Naive thymus-derived CD4-positive, alpha-beta T cell (primary cell): ENCODE results near the gene INF2. TPM values are rescaled to one million over a fixed set of nuclear protein-coding genes. Genes with fewer than 3 reads are reported as not detected.

Experiments used
- ATAC-seq: fragments of 150-1000 bp; cut with Tn5 transposase; 2 replicates; pipeline ENCODE4 v1.10.0; 2021; ENCODE audit warnings: mild to moderate bottlenecking, moderate library complexity
- CTCF ChIA-PET: fragments of 350-600 bp; sonication (Branson Sonifier 250); formaldehyde crosslinking; loops from one replicate; lab custom pipeline; 2021; ENCODE audit warnings: antibody characterized with exemption; lab: Charles Lee
- POLR2A ChIA-PET: fragments of 350-600 bp; sonication (Branson Sonifier 250); formaldehyde crosslinking; loops from one replicate; lab custom pipeline; 2021; ENCODE audit warnings: antibody characterized with exemption, inconsistent platforms; lab: Charles Lee
- DNase-seq, 9 donors: peaks; one replicate each; pipeline versions ENCODE4 v3.0.0 to v3.0.0-alpha.2; 2020 to 2022; ENCODE audit warnings: mixed read lengths in 1 of 9
- H3K27ac ChIP-seq: one replicate; pipeline ENCODE4 v1.7.0; 2013; ENCODE audit warnings: mild to moderate bottlenecking, low read depth, low read length, moderate library complexity
- H3K27me3 ChIP-seq, 2 donors: one replicate each; pipeline ENCODE4 v1.7.0; 2013; ENCODE audit warnings: low read length in 2 of 2, mild to moderate bottlenecking in 2 of 2, moderate library complexity in 2 of 2; ENCODE audit not compliant: control insufficient read depth in 2 of 2, insufficient read depth in 2 of 2
- H3K36me3 ChIP-seq, 3 experiments: 1 replicate in 2 of 3; 2 replicates in 1 of 3; pipeline ENCODE4 v1.7.0; 2013; ENCODE audit warnings: low read length in 3 of 3, mild to moderate bottlenecking in 3 of 3, moderate library complexity in 1 of 3; ENCODE audit not compliant: insufficient read depth in 3 of 3, control insufficient read depth in 2 of 3
- H3K4me1 ChIP-seq, 2 donors: one replicate each; pipeline ENCODE4 v1.7.0; 2013; ENCODE audit warnings: low read length in 2 of 2, mild to moderate bottlenecking in 2 of 2, moderate library complexity in 1 of 2; ENCODE audit not compliant: control insufficient read depth in 2 of 2, insufficient read depth in 2 of 2
- H3K4me3 ChIP-seq: 2 replicates; pipeline ENCODE4 v1.7.0; 2013; ENCODE audit warnings: mild to moderate bottlenecking, low read length
- H3K9me3 ChIP-seq, 3 experiments: 1 replicate in 2 of 3; 2 replicates in 1 of 3; pipeline ENCODE4 v1.7.0; 2013; ENCODE audit warnings: low read length in 3 of 3; ENCODE audit not compliant: control insufficient read depth in 2 of 3
- H3K27ac Mint-ChIP-seq, 9 donors: one replicate each; pipeline ENCODE4 v1.8.0; 2020 to 2022; ENCODE audit warnings: mixed read lengths in 9 of 9, mild to moderate bottlenecking in 8 of 9, moderate library complexity in 5 of 9, inconsistent platforms in 2 of 9
- H3K27me3 Mint-ChIP-seq, 5 donors: one replicate each; pipeline ENCODE4 v1.8.0; 2021 to 2022; ENCODE audit warnings: mixed read lengths in 5 of 5, mild to moderate bottlenecking in 1 of 5
- H3K36me3 Mint-ChIP-seq, 5 donors: one replicate each; pipeline ENCODE4 v1.8.0; 2020 to 2022; ENCODE audit warnings: mixed read lengths in 5 of 5, mild to moderate bottlenecking in 3 of 5, inconsistent platforms in 1 of 5
- H3K4me1 Mint-ChIP-seq, 7 donors: one replicate each; pipeline ENCODE4 v1.8.0; 2020 to 2022; ENCODE audit warnings: mixed read lengths in 7 of 7, mild to moderate bottlenecking in 3 of 7, inconsistent platforms in 1 of 7
- H3K4me3 Mint-ChIP-seq, 10 donors: one replicate each; pipeline ENCODE4 v1.8.0; 2020 to 2022; ENCODE audit warnings: mild to moderate bottlenecking in 10 of 10, mixed read lengths in 10 of 10, moderate library complexity in 6 of 10, inconsistent platforms in 2 of 10
- H3K9me3 Mint-ChIP-seq, 11 donors: one replicate each; pipeline ENCODE4 v1.8.0; 2020 to 2022; ENCODE audit warnings: mixed read lengths in 11 of 11, mild to moderate bottlenecking in 4 of 11, inconsistent platforms in 1 of 11, moderate library complexity in 1 of 11
- intact Hi-C, 2 donors: fragments of 100-400 bp; cut with micrococcal nuclease; formaldehyde crosslinking; loops; one replicate each; pipeline ENCODE4 v1.15.1; 2023
- polyA plus RNA-seq, 2 donors: library from polyadenylated mRNA; unstranded; fragments of 300-500 nt; fragmentation: Illumina TruSeq; gene quantifications; one replicate each; pipeline ENCODE4 v1.2.3, GENCODE V29; 2021
- total RNA-seq, 6 experiments: library from RNA in 5 of 6; stranded (reverse) in 5 of 6; gene quantifications; 1 replicate in 5 of 6; 2 replicates in 1 of 6; pipeline ENCODE4 v1.2.3 and lab custom pipeline; 2021 to 2026

INF2 gene
- total and polyA plus RNA-seq, 7 experiments from 2014 or later: 5.8 to 140 (median 75.1) TPM

- ATAC-seq: no peak
- H3K27me3 Mint-ChIP-seq: peaks cover 0 to 7% (median 5%) of the 10 kb centered on the region in 5 donors
- peaks cover 0 to 5% (median 0%) of the 10 kb centered on the region in 5 donors for H3K36me3 Mint-ChIP-seq
- Histone ChIP-seq H3K4me3 (no peak overlapping the region), H3K9me3 (no peaks in the 10 kb centered on the region), H3K27me3 (no peaks in the 10 kb centered on the region), H3K36me3 (no peaks in the 10 kb centered on the region), H3K4me1 (no peaks in the 10 kb centered on the region), H3K27ac (no peak overlapping the region)
- DNase-seq: no peak
- ChIA-PET POLR2A (no interaction called here), CTCF (no interaction called here)
- peaks cover 0 to 5% (median 0%) of the 10 kb centered on the region in 7 donors for H3K4me1 Mint-ChIP-seq
- no peak overlapping the region for H3K4me3 Mint-ChIP-seq
- H3K27ac Mint-ChIP-seq: no peak overlapping the region
- intact Hi-C loops: no loop called here
- H3K9me3 Mint-ChIP-seq: peaks cover 0 to 15% (median 5%) of the 10 kb centered on the region in 11 donors
Measured at GRCh38 chr14:104643306-104643705, 46.1 kb upstream of the INF2 start.

- H3K4me1 Mint-ChIP-seq: peaks cover 0 to 5% (median 0%) of the 10 kb centered on the region in 7 donors
- Histone ChIP-seq H3K36me3 (no peaks in the 10 kb centered on the region), H3K9me3 (no peaks in the 10 kb centered on the region), H3K27ac (no peak overlapping the region), H3K4me1 (no peaks in the 10 kb centered on the region), H3K4me3 (no peak overlapping the region), H3K27me3 (no peaks in the 10 kb centered on the region)
- POLR2A ChIA-PET: no interaction called here
- no peak overlapping the region for H3K27ac Mint-ChIP-seq
- H3K36me3 Mint-ChIP-seq: peaks cover 0 to 5% (median 0%) of the 10 kb centered on the region in 5 donors
- ATAC-seq: no peak
- CTCF ChIA-PET: no interaction called here
- intact Hi-C loops: no loop called here
- DNase-seq: no peak
- H3K27me3 Mint-ChIP-seq: peaks cover 0 to 13% (median 0%) of the 10 kb centered on the region in 5 donors
- peaks cover 0 to 15% (median 5%) of the 10 kb centered on the region in 11 donors for H3K9me3 Mint-ChIP-seq
- no peak overlapping the region for H3K4me3 Mint-ChIP-seq
Measured at GRCh38 chr14:104644091-104644635, 45.3 kb upstream of the INF2 start.

GRCh38 chr14:104644656-104645378, 44.6 kb upstream of the INF2 start:
- Mint-ChIP-seq H3K27me3 (peaks cover 0 to 18% (median 0%) of the 10 kb centered on the region in 5 donors), H3K9me3 (peaks cover 0 to 15% (median 5%) of the 10 kb centered on the region in 11 donors), H3K4me1 (peaks cover 0 to 3% (median 0%) of the 10 kb centered on the region in 7 donors), H3K27ac (peak overlapping the region in 2 of 9 donors; percentile 46 to 48), H3K36me3 (peaks cover 0 to 5% (median 0%) of the 10 kb centered on the region in 5 donors), H3K4me3 (no peak overlapping the region)
- ATAC-seq (no peak), DNase-seq (no peak)
- intact Hi-C loops: no loop called here
- Histone ChIP-seq H3K36me3 (no peaks in the 10 kb centered on the region), H3K9me3 (no peaks in the 10 kb centered on the region), H3K4me3 (no peak overlapping the region), H3K27me3 (no peaks in the 10 kb centered on the region), H3K4me1 (no peaks in the 10 kb centered on the region), H3K27ac (no peak overlapping the region)
- ChIA-PET CTCF (no interaction called here), POLR2A (no interaction called here)

- ChIA-PET POLR2A (no interaction called here), CTCF (interaction anchor here (0.7 kb wide), 1 partner anchor 103 kb away, joined by 4 read pairs; no protein-coding TSS in a partner anchor)
- Histone ChIP-seq H3K27ac (no peak overlapping the region), H3K27me3 (no peaks in the 10 kb centered on the region), H3K36me3 (no peaks in the 10 kb centered on the region), H3K4me3 (no peak overlapping the region), H3K4me1 (peaks cover 3 to 9% of the 10 kb centered on the region in 2 donors), H3K9me3 (no peaks in the 10 kb centered on the region)
- no peak for DNase-seq
- ATAC-seq: no peak
- Mint-ChIP-seq H3K4me1 (peaks cover 0 to 3% (median 0%) of the 10 kb centered on the region in 7 donors), H3K27ac (peak overlapping the region in 1 of 9 donors; percentile 14), H3K27me3 (peaks cover 0 to 18% (median 0%) of the 10 kb centered on the region in 5 donors), H3K9me3 (peaks cover 0 to 16% (median 5%) of the 10 kb centered on the region in 11 donors), H3K36me3 (peaks cover 0 to 5% (median 0%) of the 10 kb centered on the region in 5 donors), H3K4me3 (no peak overlapping the region)
- intact Hi-C loops: no loop called here
Measured at GRCh38 chr14:104647467-104648043, 41.9 kb upstream of the INF2 start.

GRCh38 chr14:104650057-104650980, 39.1 kb upstream of the INF2 start:
- Mint-ChIP-seq H3K36me3 (peaks cover 0 to 2% (median under 1%) of the 10 kb centered on the region in 5 donors), H3K27me3 (peaks cover 0 to 18% (median 0%) of the 10 kb centered on the region in 5 donors), H3K9me3 (peaks cover 0 to 14% (median 2%) of the 10 kb centered on the region in 11 donors), H3K27ac (no peak overlapping the region), H3K4me1 (peaks cover 0 to 3% (median 0%) of the 10 kb centered on the region in 7 donors), H3K4me3 (peak overlapping the region in 8 of 10 donors; percentile 36 to 64 (median 55))
- intact Hi-C loops: loop anchor here (1.0 kb wide), 3 partner anchors 15 to 58 kb away; no protein-coding TSS in a partner anchor
- H3K27ac ChIP-seq: no peak overlapping the region
- H3K4me3 ChIP-seq: peak overlapping the region; percentile 51
- POLR2A ChIA-PET: no interaction called here
- peaks cover 3 to 9% of the 10 kb centered on the region in 2 donors for H3K4me1 ChIP-seq
- no peaks in the 10 kb centered on the region for H3K27me3 ChIP-seq
- CTCF ChIA-PET: interaction anchor here (0.7 to 1.1 kb wide), 2 partner anchors 12 to 59 kb away, joined by 3 read pairs; no protein-coding TSS in a partner anchor
- no peaks in the 10 kb centered on the region for H3K9me3 ChIP-seq
- ATAC-seq (peak; percentile 82), DNase-seq (peak; percentile 35 to 74 (median 53))
- no peaks in the 10 kb centered on the region for H3K36me3 ChIP-seq
